ENCODE measurements around the gene UBA52. TPM values are rescaled to one million over a fixed set of nuclear protein-coding genes. Genes with fewer than 3 reads are reported as not detected.

Gene UBA52
- total and polyA plus RNA-seq, 2 donors (not counting 1 experiment from before 2014, with no cell fraction given): 1,837 to 5,694 TPM

DNA sequence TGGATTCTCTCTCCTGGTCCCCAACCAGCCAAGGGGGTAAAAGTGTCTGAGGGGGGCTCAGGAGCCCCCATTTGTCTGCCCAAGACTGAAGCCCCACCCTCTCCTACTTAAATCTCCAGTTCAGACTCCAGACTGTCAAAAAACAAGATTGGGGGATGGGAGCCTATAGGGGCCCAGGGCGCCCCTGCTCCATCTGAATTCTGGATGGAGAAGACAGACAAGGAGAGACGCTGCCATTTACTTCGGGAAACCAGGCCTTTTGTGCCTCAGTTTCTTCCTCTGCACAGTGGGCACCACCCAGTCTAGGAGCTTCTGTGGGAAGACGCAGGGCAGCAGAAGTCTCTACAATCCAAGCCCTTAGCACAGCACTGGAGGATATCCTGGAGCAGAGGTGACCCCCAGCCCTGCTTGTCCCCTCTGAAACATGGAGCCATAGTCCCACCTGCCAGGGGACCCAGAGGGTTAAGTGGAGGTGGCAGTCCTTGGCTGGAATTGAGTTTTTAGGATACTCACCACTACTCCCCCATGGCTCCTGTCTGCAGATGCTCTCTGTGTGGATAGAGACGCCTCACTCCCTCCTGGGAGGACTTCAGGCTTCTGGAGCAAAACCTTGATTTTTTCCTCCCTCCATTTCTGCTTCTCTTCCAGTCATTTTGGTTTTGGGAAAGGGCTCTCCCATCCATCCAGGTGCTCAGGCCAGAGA is 36.6 kb downstream of the UBA52 start:
- Histone ChIP-seq H3K4me1 (ENCODE audit: control insufficient read depth in 2 of 2, insufficient read depth in 2 of 2, low read length in 2 of 2) (peaks cover 54 to 57% of the 10 kb centered on the region in 2 donors), H3K4me3 (ENCODE audit: control extremely low read depth in 1 of 5, extremely low read depth in 1 of 5, insufficient read depth in 1 of 5, low read depth in 2 of 5, low read length in 4 of 5) (no peak overlapping the region), H4K20me1 (ENCODE audit: control insufficient read depth, insufficient read depth, low read length, poor library complexity, severe bottlenecking) (no peaks in the 10 kb centered on the region), H3K79me2 (ENCODE audit: control insufficient read depth, insufficient read depth, low read length) (no peaks in the 10 kb centered on the region), H3K36me3 (replicated peaks in 1 of 2; ENCODE audit: control extremely low read depth in 1 of 2, control insufficient read depth in 1 of 2, extremely low read depth in 1 of 2, insufficient read depth in 2 of 2, low read length in 1 of 2) (no peaks in the 10 kb centered on the region), H3K27ac (ENCODE audit: low read length in 2 of 2) (no peak overlapping the region), H3K9ac (ENCODE audit: low read length) (no peak overlapping the region), H2AFZ (ENCODE audit: insufficient read depth, low read depth, low read length, poor library complexity, severe bottlenecking) (no peak overlapping the region), H3K9me3 (ENCODE audit: control extremely low read depth in 1 of 3, control insufficient read depth in 2 of 3, insufficient read depth in 1 of 3, low read length in 2 of 3) (peaks cover 0 to 25% (median 0%) of the 10 kb centered on the region in 3 donors), H3K4me2 (replicated peaks; ENCODE audit: low read depth, low read length, poor library complexity, severe bottlenecking) (peak overlapping the region; percentile 69), H3K27me3 (replicated peaks in 1 of 4; ENCODE audit: control extremely low read depth in 1 of 4, control insufficient read depth in 3 of 4, insufficient read depth in 4 of 4, low read length in 3 of 4) (peaks cover 0 to 86% (median 66%) of the 10 kb centered on the region in 4 experiments)
- Mint-ChIP-seq H3K4me3 (peak overlapping the region; percentile 23), H3K9me3 (ENCODE audit: insufficient read depth) (no peaks in the 10 kb centered on the region), H3K27me3 (peaks cover 44% of the 10 kb centered on the region), H3K4me1 (peaks cover 35% of the 10 kb centered on the region), H3K27ac (no peak overlapping the region)
- WGBS (ENCODE audit: insufficient coverage): 25% methylated on average over 5 of the region's 5 CpGs
- CTCF ChIA-PET: interaction anchor here (0.8 kb wide), 1 partner anchor 19 kb away, joined by 3 read pairs; no protein-coding TSS in a partner anchor
- TF ChIP-seq EZH2 (IDR thresholded peaks at IDR 0.05; ENCODE audit: borderline replicate concordance, insufficient read depth, low read depth, low read length, poor library complexity, severe bottlenecking): no peak
- TF ChIP-seq CTCF (IDR thresholded peaks at IDR 0.05): no peak
- DNase-seq: no peak
- ATAC-seq (ENCODE audit: low read depth): no peak
- POLR2A ChIA-PET: no interaction called here
- intact Hi-C loops (cut with micrococcal nuclease): no loop called here

Data from B cell (primary cell).